Mucosa of stomach (tissue), 1 donor: ENCODE data around the gene HARBI1.

Experiments used
- H3K27me3 ChIP-seq: one replicate; pipeline ENCODE4 v1.7.0; 2013; ENCODE audit warnings: mild to moderate bottlenecking, low read length; ENCODE audit not compliant: control insufficient read depth, insufficient read depth
- H3K36me3 ChIP-seq: one replicate; pipeline ENCODE4 v1.7.0; 2013; ENCODE audit warnings: low read length; ENCODE audit not compliant: control insufficient read depth, insufficient read depth
- H3K4me1 ChIP-seq: one replicate; pipeline ENCODE4 v1.7.0; 2013; ENCODE audit warnings: mild to moderate bottlenecking, low read length; ENCODE audit not compliant: control insufficient read depth, insufficient read depth
- H3K4me3 ChIP-seq: one replicate; pipeline ENCODE4 v1.7.0; 2013; ENCODE audit warnings: low read length
- H3K9ac ChIP-seq: one replicate; pipeline ENCODE4 v1.7.0; 2013; ENCODE audit warnings: mild to moderate bottlenecking, low read length, moderate library complexity
- H3K9me3 ChIP-seq: one replicate; pipeline ENCODE4 v1.7.0; 2013; ENCODE audit warnings: mild to moderate bottlenecking, low read length, moderate library complexity; ENCODE audit not compliant: control insufficient read depth
- donor health status: Pancreatic carcinoma.

Gene HARBI1

DNA sequence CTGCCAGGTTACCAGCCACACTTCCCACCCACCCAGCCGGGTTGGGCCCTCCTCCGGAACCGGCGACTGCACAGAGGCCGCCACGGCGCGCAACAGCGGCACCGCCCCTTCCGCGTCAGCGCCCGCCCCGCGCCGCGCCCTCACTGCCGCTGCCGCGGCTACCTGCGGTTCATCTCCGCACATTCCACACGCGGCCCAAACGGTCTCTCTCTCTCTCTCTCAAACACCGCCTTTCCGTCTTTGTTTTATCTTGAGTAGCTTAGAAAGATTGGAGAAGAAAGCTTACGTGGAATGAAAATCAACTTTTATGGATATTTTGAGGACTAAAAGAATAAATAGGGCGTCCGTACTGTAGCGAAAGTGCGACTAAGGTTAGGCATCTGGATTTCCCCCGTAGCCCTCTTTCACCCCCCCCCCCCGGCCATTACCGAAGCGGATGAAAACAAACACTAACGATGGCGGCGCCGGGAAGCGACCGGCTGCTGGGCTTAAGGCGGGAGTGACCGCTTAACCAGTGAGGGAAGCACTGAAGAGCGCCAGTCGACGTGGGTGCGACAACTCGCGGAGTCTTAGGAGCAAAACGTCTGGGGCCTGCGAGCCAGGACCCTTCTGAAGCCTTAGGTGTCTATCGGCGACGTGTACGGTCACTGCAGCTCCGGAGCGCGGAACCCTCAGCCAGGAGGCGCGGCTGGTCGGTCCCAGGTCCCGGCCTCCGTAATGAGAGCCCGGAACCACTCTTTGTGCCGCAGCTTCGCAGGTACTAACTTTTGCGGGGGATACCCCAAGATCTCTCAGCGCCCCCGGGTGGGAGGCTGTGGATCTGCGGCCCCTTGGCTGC is at the start of gene HARBI1, which contains the start of gene ATG13:
TSS of gene HARBI1 (minus strand) at position 94 of the 838 bp plus-strand sequence. CDS start 990 bp downstream, outside the sequence.
TSS of gene ATG13 (plus strand) at position 420 of the 838 bp plus-strand sequence. CDS start 26,739 bp downstream, outside the sequence.
- Histone ChIP-seq H3K9ac (peak within 1 kb of the TSS; percentile 99), H3K36me3 (no peaks in the 10 kb centered on the region), H3K4me3 (peak within 1 kb of the TSS; percentile 66), H3K4me1 (peaks cover 18% of the 10 kb centered on the region), H3K27me3 (no peaks in the 10 kb centered on the region), H3K9me3 (no peaks in the 10 kb centered on the region)

DNA sequence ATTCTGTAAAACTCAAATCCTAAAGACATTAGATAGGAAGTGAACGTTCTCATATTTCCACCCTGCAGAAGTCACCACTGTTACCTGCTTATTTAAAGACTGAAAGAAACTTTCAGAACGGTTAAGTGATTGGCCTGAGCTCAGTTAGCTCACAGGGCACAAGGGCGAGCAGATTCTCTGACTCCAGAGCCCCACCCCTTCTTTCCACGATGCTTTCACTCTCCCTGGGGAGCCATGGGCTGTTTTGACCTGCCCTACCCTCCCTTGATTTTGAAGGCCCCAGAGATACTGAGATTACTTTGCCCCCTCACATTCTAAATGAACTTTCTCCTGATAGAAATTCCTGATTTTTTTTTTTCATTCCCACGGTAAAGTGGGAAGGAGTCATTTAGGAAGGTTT is 49.5 kb upstream of the HARBI1 start:
- Histone ChIP-seq H3K27me3 (no peaks in the 10 kb centered on the region), H3K36me3 (peaks cover 4% of the 10 kb centered on the region), H3K9ac (no peak overlapping the region), H3K4me3 (no peak overlapping the region), H3K4me1 (no peaks in the 10 kb centered on the region), H3K9me3 (no peaks in the 10 kb centered on the region)

DNA sequence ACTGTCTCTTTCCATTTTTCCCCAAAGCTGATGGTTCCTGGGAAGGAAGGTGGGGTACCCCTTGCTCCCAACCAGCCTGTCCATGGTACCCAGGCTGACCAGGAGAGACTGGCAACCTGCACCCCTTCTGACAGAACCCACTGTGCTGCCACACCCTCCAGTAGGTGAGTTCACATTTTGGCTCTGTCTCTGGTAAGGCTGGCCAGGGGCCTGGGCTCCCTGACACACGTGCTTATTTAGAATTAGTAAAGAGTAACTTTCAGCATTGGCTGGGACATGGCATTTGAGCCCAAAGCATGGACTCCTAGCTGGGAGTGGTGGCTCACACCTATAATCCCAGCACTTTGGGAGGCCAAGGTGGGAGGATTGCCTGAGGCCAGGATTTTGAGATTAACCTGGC is 48.3 kb upstream of the HARBI1 start:
- no peaks in the 10 kb centered on the region for H3K27me3 ChIP-seq
- H3K36me3 ChIP-seq: peaks cover 4% of the 10 kb centered on the region
- H3K9me3 ChIP-seq: no peaks in the 10 kb centered on the region
- no peak overlapping the region for H3K4me3 ChIP-seq
- H3K4me1 ChIP-seq: no peaks in the 10 kb centered on the region
- H3K9ac ChIP-seq: no peak overlapping the region

DNA sequence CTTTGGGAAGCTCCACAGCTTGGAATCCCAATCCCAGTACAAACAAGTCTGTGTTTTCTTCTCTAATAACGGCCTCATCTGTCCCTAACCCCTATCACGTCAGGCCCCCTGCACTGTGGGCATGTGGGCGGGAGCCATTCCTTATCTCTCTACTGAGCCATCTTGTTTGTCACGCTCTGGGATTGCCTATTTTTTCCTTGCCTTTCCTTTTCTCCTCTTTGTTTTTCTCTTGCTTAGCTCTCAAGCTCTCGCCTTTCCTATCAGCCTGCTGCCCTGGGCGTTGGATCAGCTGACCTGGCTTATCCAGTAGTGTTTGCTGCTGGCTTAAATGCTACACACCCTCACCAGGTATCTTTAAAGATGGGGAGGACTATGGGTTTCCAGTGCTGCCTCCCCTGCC is 47.6 kb upstream of the HARBI1 start:
- Histone ChIP-seq H3K4me1 (no peaks in the 10 kb centered on the region), H3K9me3 (no peaks in the 10 kb centered on the region), H3K36me3 (peaks cover 4% of the 10 kb centered on the region), H3K9ac (no peak overlapping the region), H3K27me3 (no peaks in the 10 kb centered on the region), H3K4me3 (no peak overlapping the region)

- Histone ChIP-seq H3K36me3 (peaks cover 4% of the 10 kb centered on the region), H3K27me3 (no peaks in the 10 kb centered on the region), H3K9ac (no peak overlapping the region), H3K4me1 (no peaks in the 10 kb centered on the region), H3K9me3 (no peaks in the 10 kb centered on the region), H3K4me3 (no peak overlapping the region)
Measured at GRCh38 chr11:46663277-46663940, 46.4 kb upstream of the HARBI1 start.

- Histone ChIP-seq H3K36me3 (peaks cover 4% of the 10 kb centered on the region), H3K9ac (no peak overlapping the region), H3K4me3 (no peak overlapping the region), H3K27me3 (no peaks in the 10 kb centered on the region), H3K9me3 (no peaks in the 10 kb centered on the region), H3K4me1 (no peaks in the 10 kb centered on the region)
Measured at GRCh38 chr11:46662366-46662765, 45.3 kb upstream of the HARBI1 start.

GRCh38 chr11:46661836-46662235 is 44.8 kb upstream of the HARBI1 start:
- no peaks in the 10 kb centered on the region for H3K4me1 ChIP-seq
- H3K9me3 ChIP-seq: no peaks in the 10 kb centered on the region
- no peaks in the 10 kb centered on the region for H3K27me3 ChIP-seq
- no peak overlapping the region for H3K9ac ChIP-seq
- H3K4me3 ChIP-seq: no peak overlapping the region
- peaks cover 4% of the 10 kb centered on the region for H3K36me3 ChIP-seq

GRCh38 chr11:46659908-46660307 is 42.9 kb upstream of the HARBI1 start:
- Histone ChIP-seq H3K9ac (no peak overlapping the region), H3K27me3 (no peaks in the 10 kb centered on the region), H3K4me3 (no peak overlapping the region), H3K4me1 (no peaks in the 10 kb centered on the region), H3K36me3 (peaks cover 14% of the 10 kb centered on the region), H3K9me3 (no peaks in the 10 kb centered on the region)

GRCh38 chr11:46658259-46658658 is 41.2 kb upstream of the HARBI1 start:
- Histone ChIP-seq H3K9me3 (no peaks in the 10 kb centered on the region), H3K4me1 (no peaks in the 10 kb centered on the region), H3K27me3 (no peaks in the 10 kb centered on the region), H3K4me3 (no peak overlapping the region), H3K9ac (no peak overlapping the region), H3K36me3 (peaks cover 9% of the 10 kb centered on the region)

- H3K27me3 ChIP-seq: no peaks in the 10 kb centered on the region
- no peaks in the 10 kb centered on the region for H3K9me3 ChIP-seq
- H3K4me3 ChIP-seq: no peak overlapping the region
- H3K9ac ChIP-seq: no peak overlapping the region
- H3K4me1 ChIP-seq: no peaks in the 10 kb centered on the region
- peaks cover 9% of the 10 kb centered on the region for H3K36me3 ChIP-seq
Measured at GRCh38 chr11:46657186-46657585, 40.2 kb upstream of the HARBI1 start.

DNA sequence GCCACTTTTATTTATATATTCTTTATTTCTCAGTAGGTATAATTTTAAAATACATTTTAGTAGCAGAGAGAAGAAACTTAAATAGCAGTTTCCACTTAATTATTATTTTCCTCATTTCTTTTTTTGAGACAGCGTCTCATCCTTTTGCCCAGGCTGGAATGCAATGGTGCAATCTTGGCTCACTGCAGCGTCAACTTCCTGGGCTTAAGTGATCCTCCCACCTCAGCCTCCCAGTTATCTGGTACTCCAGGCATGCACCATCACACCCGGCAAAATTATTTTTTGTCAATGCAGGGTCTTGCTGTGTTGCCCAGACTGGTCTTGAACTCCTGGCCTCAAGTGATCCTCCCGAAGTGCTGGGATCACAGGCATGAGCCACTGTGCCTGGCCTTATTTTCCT is 38.6 kb upstream of the HARBI1 start:
- H3K27me3 ChIP-seq: no peaks in the 10 kb centered on the region
- H3K4me3 ChIP-seq: no peak overlapping the region
- no peaks in the 10 kb centered on the region for H3K4me1 ChIP-seq
- no peaks in the 10 kb centered on the region for H3K9me3 ChIP-seq
- H3K36me3 ChIP-seq: peaks cover 9% of the 10 kb centered on the region
- H3K9ac ChIP-seq: no peak overlapping the region

DNA sequence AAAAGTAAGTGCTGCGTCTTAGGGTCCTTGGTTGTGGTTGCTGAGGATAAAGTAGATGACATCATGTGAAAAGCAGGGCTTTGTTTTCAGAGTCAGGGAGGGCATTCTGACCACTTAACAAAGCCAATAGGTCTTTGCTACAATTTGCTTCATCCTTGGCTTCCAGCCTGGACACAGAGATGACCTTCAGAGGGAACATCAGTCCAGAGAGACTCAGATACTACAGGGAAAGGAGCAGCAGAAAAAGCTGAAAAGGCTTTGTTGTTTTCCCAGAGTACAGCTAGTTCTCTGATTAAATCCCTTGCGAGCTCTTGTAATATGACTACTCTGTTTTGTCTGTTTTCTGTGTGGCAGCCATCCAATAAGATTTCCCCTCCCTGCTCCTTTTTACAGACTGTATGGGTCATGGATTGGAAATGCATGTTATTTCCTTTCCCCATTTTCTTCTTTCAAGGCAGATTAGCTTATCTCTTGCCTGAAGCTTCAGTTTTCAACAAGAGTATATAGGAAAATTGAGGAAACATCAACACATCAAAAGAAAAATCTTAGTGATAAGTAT is 32.2 kb upstream of the HARBI1 start:
- Histone ChIP-seq H3K9ac (no peak overlapping the region), H3K9me3 (no peaks in the 10 kb centered on the region), H3K36me3 (no peaks in the 10 kb centered on the region), H3K4me1 (no peaks in the 10 kb centered on the region), H3K27me3 (no peaks in the 10 kb centered on the region), H3K4me3 (no peak overlapping the region)
